Ascending aorta (tissue), 2 donors: ENCODE results near the gene WNT8B. TPM values are rescaled to one million over a fixed set of nuclear protein-coding genes. Genes with fewer than 3 reads are reported as not detected.
A peak's percentile ranks its signal among the peaks of the same experiment; 100 is the strongest.

Experiments used
- DNase-seq, 2 donors: peaks; one replicate each; pipeline ENCODE4 v3.0.0-alpha.2; 2019; ENCODE audit warnings: low spot score in 2 of 2
- H3K27ac ChIP-seq, 2 donors: fragments of 200-600 bp; sonication (generic); one replicate each; pipeline ENCODE4 v1.5.1; 2016 to 2017; ENCODE audit warnings: mild to moderate bottlenecking in 1 of 2
- H3K27me3 ChIP-seq: fragments of 200-600 bp; sonication (generic); one replicate; pipeline ENCODE4 v1.5.1; 2017
- H3K36me3 ChIP-seq, 2 donors: fragments of 200-600 bp; sonication (generic); one replicate each; pipeline ENCODE4 v1.5.1; 2016
- H3K4me1 ChIP-seq, 2 donors: fragments of 200-600 bp; sonication (generic); one replicate each; pipeline ENCODE4 v1.5.1; 2016 to 2017; ENCODE audit warnings: mild to moderate bottlenecking in 1 of 2
- H3K4me3 ChIP-seq, 2 donors: fragments of 200-600 bp; sonication (generic); one replicate each; pipeline ENCODE4 v1.5.1; 2016 to 2017; ENCODE audit warnings: mild to moderate bottlenecking in 1 of 2
- H3K9me3 ChIP-seq, 2 donors: fragments of 200-600 bp; sonication (generic); one replicate each; pipeline ENCODE4 v1.5.1; 2016
- intact Hi-C: fragments of 100-400 bp; cut with DNase I; formaldehyde crosslinking; loops from one replicate; pipeline ENCODE4 v1.15.1; 2023
- total RNA-seq: library from RNA; depleted of rRNA; stranded (reverse); fragments of >200 nt; gene quantifications from one replicate; pipeline ENCODE4 v1.1.0, GENCODE V29; 2016
- TF ChIP-seq, protein P1 (sequence below), 3 experiments: fragments of 200-600 bp in 2 of 3; fragments of 450-650 bp in 1 of 3; sonication (generic) in 2 of 3; IDR thresholded peaks; one replicate each; pipeline ENCODE4 v1.5.1; 2016 to 2019; ENCODE audit warnings: antibody characterized with exemption in 3 of 3, mild to moderate bottlenecking in 1 of 3, moderate library complexity in 1 of 3

WNT8B gene
- total RNA-seq = not detected

- H3K36me3 ChIP-seq = no peaks in the 10 kb centered on the region
- no peaks in the 10 kb centered on the region for H3K9me3 ChIP-seq
- H3K4me1 ChIP-seq = no peaks in the 10 kb centered on the region
- no peaks in the 10 kb centered on the region for H3K27me3 ChIP-seq
- intact Hi-C loops = no loop called here
- H3K4me3 ChIP-seq = no peak within 1 kb of the TSS
- DNase-seq = no peak
- H3K27ac ChIP-seq = no peak within 1 kb of the TSS
- TF ChIP-seq, protein P1, sequence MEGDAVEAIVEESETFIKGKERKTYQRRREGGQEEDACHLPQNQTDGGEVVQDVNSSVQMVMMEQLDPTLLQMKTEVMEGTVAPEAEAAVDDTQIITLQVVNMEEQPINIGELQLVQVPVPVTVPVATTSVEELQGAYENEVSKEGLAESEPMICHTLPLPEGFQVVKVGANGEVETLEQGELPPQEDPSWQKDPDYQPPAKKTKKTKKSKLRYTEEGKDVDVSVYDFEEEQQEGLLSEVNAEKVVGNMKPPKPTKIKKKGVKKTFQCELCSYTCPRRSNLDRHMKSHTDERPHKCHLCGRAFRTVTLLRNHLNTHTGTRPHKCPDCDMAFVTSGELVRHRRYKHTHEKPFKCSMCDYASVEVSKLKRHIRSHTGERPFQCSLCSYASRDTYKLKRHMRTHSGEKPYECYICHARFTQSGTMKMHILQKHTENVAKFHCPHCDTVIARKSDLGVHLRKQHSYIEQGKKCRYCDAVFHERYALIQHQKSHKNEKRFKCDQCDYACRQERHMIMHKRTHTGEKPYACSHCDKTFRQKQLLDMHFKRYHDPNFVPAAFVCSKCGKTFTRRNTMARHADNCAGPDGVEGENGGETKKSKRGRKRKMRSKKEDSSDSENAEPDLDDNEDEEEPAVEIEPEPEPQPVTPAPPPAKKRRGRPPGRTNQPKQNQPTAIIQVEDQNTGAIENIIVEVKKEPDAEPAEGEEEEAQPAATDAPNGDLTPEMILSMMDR (IDR thresholded peaks at IDR 0.05) = no peak
Observed at GRCh38 chr10:100462709-100463108, at the start of gene WNT8B. Gene WNT8B (plus strand): TSS chr10:100463009. CDS start chr10:100463169, 160 bp downstream.

DNA sequence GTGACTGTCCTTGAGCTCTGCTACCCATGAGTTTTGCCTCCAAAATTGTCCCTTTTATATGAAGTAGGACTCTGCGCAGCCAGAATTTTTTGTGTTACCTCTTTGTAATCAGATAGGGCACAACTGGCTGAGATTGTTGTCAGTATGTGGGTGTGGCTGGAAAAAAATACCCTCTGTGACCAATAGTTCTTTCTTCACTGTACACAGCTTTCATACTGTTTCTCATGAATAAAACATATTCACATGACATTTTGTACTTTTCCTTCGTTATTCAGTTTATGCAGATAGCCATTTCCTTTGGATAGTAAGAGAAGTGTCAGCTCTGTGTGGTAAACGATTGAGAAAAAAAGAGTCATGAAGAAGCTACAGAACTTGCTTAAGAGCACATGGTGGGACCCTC, 49.6 kb upstream of the WNT8B start:
- intact Hi-C loops = no loop called here
- TF ChIP-seq, protein P1 (IDR thresholded peaks at IDR 0.05) = no peak
- no peak for DNase-seq
- no peaks in the 10 kb centered on the region for H3K4me1 ChIP-seq
- H3K27ac ChIP-seq = no peak overlapping the region
- H3K36me3 ChIP-seq = no peaks in the 10 kb centered on the region
- no peak overlapping the region for H3K4me3 ChIP-seq
- no peaks in the 10 kb centered on the region for H3K9me3 ChIP-seq
- H3K27me3 ChIP-seq = no peaks in the 10 kb centered on the region

DNA sequence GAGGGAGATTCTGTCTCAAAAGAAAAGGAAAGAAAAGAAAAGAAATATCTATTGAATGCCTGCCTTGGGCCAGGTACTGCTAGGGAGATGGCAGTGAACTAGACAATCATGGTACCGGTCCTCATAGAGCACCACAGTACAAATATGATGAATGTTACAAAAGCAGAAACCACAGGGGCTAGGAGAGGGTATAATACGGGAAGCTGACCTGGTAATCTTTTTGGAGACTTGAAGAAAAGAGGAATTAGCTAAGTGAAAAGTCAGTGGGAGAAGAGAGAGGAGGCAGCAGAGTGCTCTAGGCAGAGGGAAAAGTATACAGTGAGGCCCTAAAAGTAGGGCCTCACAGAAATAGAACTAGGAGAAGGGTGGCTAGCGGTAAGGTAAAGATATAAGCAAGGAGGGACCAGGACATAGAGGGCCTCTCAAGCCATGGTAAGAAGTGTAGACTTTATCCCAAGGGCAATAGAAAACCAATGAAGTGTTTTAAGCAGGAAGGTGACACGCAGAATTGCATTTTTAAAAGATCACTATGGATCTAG, 42.8 kb upstream of the WNT8B start:
- TF ChIP-seq, protein P1 (IDR thresholded peaks at IDR 0.05) = no peak
- DNase-seq = no peak
- Histone ChIP-seq H3K4me3 (no peak overlapping the region), H3K27ac (no peak overlapping the region), H3K4me1 (no peaks in the 10 kb centered on the region), H3K27me3 (no peaks in the 10 kb centered on the region), H3K36me3 (no peaks in the 10 kb centered on the region), H3K9me3 (no peaks in the 10 kb centered on the region)
- intact Hi-C loops = no loop called here

DNA sequence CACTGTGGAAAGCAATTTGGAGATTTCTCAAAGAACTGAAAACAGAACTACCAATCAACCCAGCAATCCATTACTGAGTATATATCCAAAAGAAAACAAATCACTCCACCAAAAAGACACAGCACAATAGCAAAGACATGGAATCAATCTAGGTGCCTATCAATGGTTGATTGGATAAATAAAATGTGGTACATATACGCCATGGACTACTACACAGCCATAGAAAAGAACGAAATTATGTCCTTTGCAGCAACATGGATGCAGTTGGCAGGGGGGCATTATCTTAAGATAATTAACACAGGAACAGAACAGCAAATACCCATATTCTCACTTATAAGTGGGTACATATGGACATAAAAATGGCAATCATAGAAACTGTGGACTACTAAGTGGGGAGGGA, 35.4 kb upstream of the WNT8B start:
- Histone ChIP-seq H3K9me3 (no peaks in the 10 kb centered on the region), H3K27me3 (no peaks in the 10 kb centered on the region), H3K4me1 (no peaks in the 10 kb centered on the region), H3K27ac (no peak overlapping the region), H3K4me3 (no peak overlapping the region), H3K36me3 (no peaks in the 10 kb centered on the region)
- no peak for DNase-seq
- TF ChIP-seq, protein P1 (IDR thresholded peaks at IDR 0.05) = no peak
- intact Hi-C loops = no loop called here

DNA sequence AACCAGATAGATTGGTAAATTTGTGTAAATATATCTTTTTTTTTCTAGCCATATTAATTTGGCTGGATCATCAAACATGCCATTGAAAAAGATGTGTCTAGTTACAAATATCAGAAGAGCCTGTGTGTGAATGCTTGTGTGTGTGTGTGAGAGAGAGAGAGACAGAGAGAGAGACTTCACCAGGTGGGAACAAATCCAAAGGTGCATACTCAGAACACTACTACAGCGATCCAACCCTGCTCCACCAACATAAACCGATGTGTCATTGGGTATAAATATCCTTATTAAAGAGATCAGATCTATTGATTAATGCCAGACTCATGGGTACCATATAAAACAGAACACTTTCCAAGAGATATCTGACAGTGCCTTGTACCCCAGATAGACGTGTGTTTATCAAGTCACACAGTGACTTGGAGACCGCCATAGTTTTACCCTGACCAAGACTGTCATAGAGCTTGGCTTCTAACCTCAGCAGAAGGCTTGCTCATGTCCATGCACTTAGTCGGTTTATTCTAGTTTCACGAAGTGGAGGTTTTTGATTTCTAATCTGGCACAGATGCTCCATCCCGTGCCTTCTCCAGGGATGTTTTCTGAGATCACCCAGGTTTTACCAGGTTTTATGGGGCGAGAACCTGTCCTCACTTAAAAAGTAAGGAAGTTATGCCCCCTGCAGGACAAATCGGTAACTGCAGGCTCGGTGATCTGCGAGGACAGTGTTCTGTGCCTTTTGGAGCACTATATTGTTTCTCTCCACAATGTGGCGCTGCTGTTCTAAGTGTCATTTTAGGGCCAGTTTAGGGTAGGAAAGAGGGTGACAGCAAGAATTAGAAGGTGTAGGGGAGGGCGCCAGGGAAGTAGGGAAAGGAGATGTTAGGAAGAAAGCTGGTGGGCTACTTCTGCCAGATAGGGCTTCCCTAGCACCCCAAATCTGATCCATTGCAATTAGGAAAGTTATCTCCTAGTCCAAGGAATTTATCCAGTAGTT, 29.3 kb upstream of the WNT8B start:
- H3K27me3 ChIP-seq = no peaks in the 10 kb centered on the region
- peak; percentile 63 to 97 for DNase-seq
- intact Hi-C loops = loop anchor here (1.0 to 5.0 kb wide), 2 partner anchors 84 to 95 kb away; partner anchors contain the start of gene SEC31B
- no peaks in the 10 kb centered on the region for H3K9me3 ChIP-seq
- no peaks in the 10 kb centered on the region for H3K36me3 ChIP-seq
- TF ChIP-seq, protein P1 (IDR thresholded peaks at IDR 0.05) = peak; percentile 98 to 100 (median 98)
- no peak overlapping the region for H3K4me3 ChIP-seq
- H3K27ac ChIP-seq = no peak overlapping the region
- H3K4me1 ChIP-seq = no peaks in the 10 kb centered on the region
